Keratinocyte (primary cell): ENCODE measurements around the gene SYT9. TPM values are rescaled to one million over a fixed set of nuclear protein-coding genes. Genes with fewer than 3 reads are reported as not detected.

Source experiments
- DNase-seq: peaks from one replicate; pipeline ENCODE4 v3.0.0-alpha.2; 2011; ENCODE audit warnings: low read depth, missing footprints, low spot score
- FAIRE-seq: peaks from 2 replicates; lab custom pipeline; 2011; peaks lifted over from hg19 to GRCh38; lab: Jason Lieb, UNC
- H2AFZ ChIP-seq: 2 replicates; pipeline ENCODE4 v1.6.0; 2012; ENCODE audit warnings: low read length, control low read depth, inconsistent platforms; ENCODE audit not compliant: control insufficient read depth
- H3K27ac ChIP-seq: 2 replicates; pipeline ENCODE4 v1.5.1; 2011; ENCODE audit warnings: low read length; ENCODE audit not compliant: control insufficient read depth, insufficient read depth
- H3K27me3 ChIP-seq: 3 replicates; pipeline ENCODE4 v1.6.0; 2011; ENCODE audit warnings: low read length; ENCODE audit not compliant: control insufficient read depth, insufficient read depth; ENCODE audit errors: extremely low read depth
- H3K36me3 ChIP-seq, 2 experiments: 2 replicates in 1 of 2; 3 replicates in 1 of 2; pipeline ENCODE4 v1.5.1; 2011; ENCODE audit warnings: low read length in 2 of 2, mild to moderate bottlenecking in 1 of 2; ENCODE audit not compliant: control insufficient read depth in 2 of 2, insufficient read depth in 2 of 2; ENCODE audit errors: extremely low read depth in 1 of 2
- H3K4me1 ChIP-seq: 3 replicates; pipeline ENCODE4 v1.5.1; 2011; ENCODE audit warnings: low read length; ENCODE audit not compliant: control insufficient read depth, insufficient read depth; ENCODE audit errors: extremely low read depth
- H3K4me2 ChIP-seq: 3 replicates; pipeline ENCODE4 v1.6.0; 2011; ENCODE audit warnings: low read depth, low read length; ENCODE audit not compliant: control insufficient read depth, insufficient read depth; ENCODE audit errors: extremely low read depth
- H3K4me3 ChIP-seq, 3 experiments: fragments of 200-600 bp in 1 of 3; sonication (generic) in 1 of 3; 2 replicates in 2 of 3; 3 replicates in 1 of 3; pipeline ENCODE4 v1.5.1; 2011 to 2016; ENCODE audit warnings: low read length in 3 of 3, mild to moderate bottlenecking in 3 of 3, control low read depth in 2 of 3, inconsistent platforms in 1 of 3, low read depth in 1 of 3, mixed read lengths in 1 of 3, mixed run types in 1 of 3, moderate library complexity in 1 of 3; ENCODE audit not compliant: control insufficient read depth in 2 of 3, insufficient read depth in 2 of 3; ENCODE audit errors: extremely low read depth in 1 of 3
- H3K79me2 ChIP-seq: 2 replicates; pipeline ENCODE4 v1.6.0; 2012; ENCODE audit warnings: low read length; ENCODE audit not compliant: control insufficient read depth, insufficient read depth
- H3K9ac ChIP-seq: 3 replicates; pipeline ENCODE4 v1.6.0; 2011; ENCODE audit warnings: low read length; ENCODE audit not compliant: control insufficient read depth, insufficient read depth; ENCODE audit errors: extremely low read depth
- H3K9me1 ChIP-seq: 3 replicates; pipeline ENCODE4 v1.6.0; 2011; ENCODE audit warnings: low read length; ENCODE audit not compliant: control insufficient read depth, insufficient read depth; ENCODE audit errors: extremely low read depth
- H3K9me3 ChIP-seq: 2 replicates; pipeline ENCODE4 v1.5.1; 2012; ENCODE audit warnings: low read depth, low read length; ENCODE audit not compliant: control insufficient read depth
- H4K20me1 ChIP-seq: 3 replicates; pipeline ENCODE4 v1.6.0; 2011; ENCODE audit warnings: low read length; ENCODE audit not compliant: control insufficient read depth, insufficient read depth; ENCODE audit errors: extremely low read depth
- EZH2 ChIP-seq: IDR thresholded peaks from one replicate; pipeline ENCODE4 v1.6.1; 2012; ENCODE audit warnings: inconsistent platforms, mild to moderate bottlenecking, low read length, moderate library complexity
- dilution Hi-C: fragments of 300-500 bp; cut with MboI; formaldehyde crosslinking; loops from one replicate; pipeline ENCODE4 v1.7.0; 2020; ENCODE audit warnings: low sequenced_read_pairs; ENCODE audit not compliant: extremely low pct_ligation_motif_present
- polyA plus RNA-seq, 5 experiments: library from polyadenylated mRNA; depleted of rRNA in 3 of 5; stranded (reverse) in 3 of 5; stranded (forward) in 1 of 5; unstranded in 1 of 5; fragments of >200 nt; gene quantifications; 1 replicate in 1 of 5; 2 replicates in 3 of 5; 3 replicates in 1 of 5; pipeline versions ENCODE4 v1.2.1 to v1.2.3, GENCODE V29; 2011 to 2012; ENCODE audit warnings: missing spikeins in 2 of 5, low read depth in 1 of 5, low replicate concordance in 1 of 5
- TF ChIP-seq, protein P1 (sequence below), 3 experiments: IDR thresholded peaks in 1 of 3; conservative IDR thresholded peaks in 1 of 3; optimal IDR thresholded peaks in 1 of 3; 2 replicates in 2 of 3; 3 replicates in 1 of 3; pipeline versions ENCODE3 to v1.5.1; 2011; ENCODE audit warnings: low read length in 3 of 3, mild to moderate bottlenecking in 3 of 3, moderate library complexity in 2 of 3, control low read depth in 1 of 3, inconsistent platforms in 1 of 3; ENCODE audit not compliant: insufficient read depth in 2 of 3; ENCODE audit errors: extremely low read depth in 1 of 3

SYT9 gene
- polyA plus RNA-seq, 1 donor (not counting 4 experiments of a cell fraction or from before 2014, with no cell fraction given) = not detected

GRCh38 chr11:7257724-7258123 is 6.0 kb downstream of the SYT9 start:
- H3K27ac ChIP-seq = no peak overlapping the region
- no peaks in the 10 kb centered on the region for H3K4me1 ChIP-seq
- no peak for DNase-seq
- H3K9me3 ChIP-seq = no peaks in the 10 kb centered on the region
- no peaks in the 10 kb centered on the region for H3K36me3 ChIP-seq
- H2AFZ ChIP-seq = no peak overlapping the region
- H4K20me1 ChIP-seq = no peaks in the 10 kb centered on the region
- no peak overlapping the region for H3K4me3 ChIP-seq
- no peak overlapping the region for H3K9ac ChIP-seq
- H3K4me2 ChIP-seq = no peak overlapping the region
- TF ChIP-seq, protein P1, sequence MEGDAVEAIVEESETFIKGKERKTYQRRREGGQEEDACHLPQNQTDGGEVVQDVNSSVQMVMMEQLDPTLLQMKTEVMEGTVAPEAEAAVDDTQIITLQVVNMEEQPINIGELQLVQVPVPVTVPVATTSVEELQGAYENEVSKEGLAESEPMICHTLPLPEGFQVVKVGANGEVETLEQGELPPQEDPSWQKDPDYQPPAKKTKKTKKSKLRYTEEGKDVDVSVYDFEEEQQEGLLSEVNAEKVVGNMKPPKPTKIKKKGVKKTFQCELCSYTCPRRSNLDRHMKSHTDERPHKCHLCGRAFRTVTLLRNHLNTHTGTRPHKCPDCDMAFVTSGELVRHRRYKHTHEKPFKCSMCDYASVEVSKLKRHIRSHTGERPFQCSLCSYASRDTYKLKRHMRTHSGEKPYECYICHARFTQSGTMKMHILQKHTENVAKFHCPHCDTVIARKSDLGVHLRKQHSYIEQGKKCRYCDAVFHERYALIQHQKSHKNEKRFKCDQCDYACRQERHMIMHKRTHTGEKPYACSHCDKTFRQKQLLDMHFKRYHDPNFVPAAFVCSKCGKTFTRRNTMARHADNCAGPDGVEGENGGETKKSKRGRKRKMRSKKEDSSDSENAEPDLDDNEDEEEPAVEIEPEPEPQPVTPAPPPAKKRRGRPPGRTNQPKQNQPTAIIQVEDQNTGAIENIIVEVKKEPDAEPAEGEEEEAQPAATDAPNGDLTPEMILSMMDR (optimal IDR thresholded peaks at IDR 0.05 in 1 of 3, IDR thresholded peaks at IDR 0.05 in 1 of 3, conservative IDR thresholded peaks at IDR 0.05 in 1 of 3; ENCODE audit: extremely low read depth in 1 of 3, insufficient read depth in 2 of 3, low read length in 3 of 3) = no peak
- TF ChIP-seq EZH2 = no peak
- peaks cover 15% of the 10 kb centered on the region for H3K27me3 ChIP-seq
- FAIRE-seq = no peak
- dilution Hi-C loops = no loop called here
- no peaks in the 10 kb centered on the region for H3K9me1 ChIP-seq
- H3K79me2 ChIP-seq = no peaks in the 10 kb centered on the region

DNA sequence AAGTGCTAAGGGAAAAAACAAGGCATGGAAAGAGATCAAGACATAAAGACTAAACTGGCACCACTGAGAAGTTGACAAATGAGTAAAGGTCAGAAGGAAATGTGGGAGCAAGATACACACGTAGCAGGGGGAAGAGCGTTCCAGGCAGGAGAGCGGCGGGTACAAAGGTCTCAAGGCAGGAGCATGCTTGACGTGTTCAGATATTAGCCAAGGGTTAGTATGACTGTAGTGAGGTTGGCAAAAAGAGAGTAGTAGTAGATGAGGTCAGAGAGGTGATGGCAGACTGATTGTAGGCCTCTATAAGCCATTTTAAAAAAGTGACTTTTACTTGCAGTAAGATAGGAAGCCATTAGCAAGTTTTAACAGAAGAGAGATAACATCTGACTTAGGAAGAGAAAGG is 9.9 kb downstream of the SYT9 start:
- FAIRE-seq = no peak
- no peak for DNase-seq
- no peaks in the 10 kb centered on the region for H3K4me1 ChIP-seq
- no peak overlapping the region for H3K4me2 ChIP-seq
- H3K27me3 ChIP-seq = peaks cover 1% of the 10 kb centered on the region
- no peaks in the 10 kb centered on the region for H3K9me3 ChIP-seq
- H3K27ac ChIP-seq = no peak overlapping the region
- H3K4me3 ChIP-seq = no peak overlapping the region
- no peaks in the 10 kb centered on the region for H3K79me2 ChIP-seq
- H3K9ac ChIP-seq = no peak overlapping the region
- no peaks in the 10 kb centered on the region for H3K9me1 ChIP-seq
- no peaks in the 10 kb centered on the region for H3K36me3 ChIP-seq
- no peaks in the 10 kb centered on the region for H4K20me1 ChIP-seq
- dilution Hi-C loops = no loop called here
- TF ChIP-seq, protein P1 (optimal IDR thresholded peaks at IDR 0.05 in 1 of 3, IDR thresholded peaks at IDR 0.05 in 1 of 3, conservative IDR thresholded peaks at IDR 0.05 in 1 of 3; ENCODE audit: extremely low read depth in 1 of 3, insufficient read depth in 2 of 3, low read length in 3 of 3) = no peak
- no peak for TF ChIP-seq EZH2
- no peak overlapping the region for H2AFZ ChIP-seq
